Caco-2 (cell line): ENCODE results near the gene FRMD4B. TPM values are rescaled to one million over a fixed set of nuclear protein-coding genes. Genes with fewer than 3 reads are reported as not detected.

Experiments used
- BruUV-seq: library from RNA; stranded (reverse); fragments of 400-500 nt; replicated peaks from 2 replicates; lab custom pipeline; 2021; lab: Mats Ljungman, UMichigan
- CTCF ChIA-PET: fragments of 300-600 bp; sonication (Branson Sonifier 250); formaldehyde crosslinking; loops from one replicate; lab custom pipeline; 2022; ENCODE audit warnings: antibody characterized with exemption; lab: Charles Lee
- POLR2A ChIA-PET: fragments of 300-600 bp; sonication (Branson Sonifier 250); formaldehyde crosslinking; loops from one replicate; lab custom pipeline; 2022; ENCODE audit warnings: antibody characterized with exemption; lab: Charles Lee
- DNase-seq, 2 experiments: peaks; one replicate each; pipeline versions ENCODE4 v3.0.0 to v3.0.0-alpha.2; 2020 to 2022
- H3K27me3 ChIP-seq: replicated peaks from 2 replicates; pipeline ENCODE4 v1.6.0; 2011; ENCODE audit warnings: low read length; ENCODE audit not compliant: control insufficient read depth, insufficient read depth
- H3K36me3 ChIP-seq: 2 replicates; pipeline ENCODE4 v1.5.1; 2011; ENCODE audit warnings: low read length; ENCODE audit not compliant: control insufficient read depth, insufficient read depth
- H3K4me1 ChIP-seq: fragments of 250-450 bp; sonication (Bioruptor Pico); 2 replicates; pipeline ENCODE4 v1.5.1; 2020; ENCODE audit warnings: mild to moderate bottlenecking
- H3K4me3 ChIP-seq: 2 replicates; pipeline ENCODE4 v1.5.1; 2011; ENCODE audit warnings: low read depth, mild to moderate bottlenecking, control low read depth, low read length
- H3K9me3 ChIP-seq: fragments of 250-450 bp; sonication (Bioruptor Pico); 2 replicates; pipeline ENCODE4 v1.5.1; 2020; ENCODE audit warnings: mild to moderate bottlenecking, moderate library complexity
- H3K27ac Mint-ChIP-seq: one replicate; pipeline ENCODE4 v1.8.0; 2022; ENCODE audit warnings: mixed read lengths; ENCODE audit not compliant: unreplicated experiment
- H3K27me3 Mint-ChIP-seq: one replicate; pipeline ENCODE4 v1.8.0; 2022; ENCODE audit warnings: mixed read lengths; ENCODE audit not compliant: insufficient read depth, unreplicated experiment
- H3K36me3 Mint-ChIP-seq: one replicate; pipeline ENCODE4 v1.8.0; 2022; ENCODE audit warnings: mild to moderate bottlenecking, mixed read lengths; ENCODE audit not compliant: insufficient read depth, unreplicated experiment
- H3K4me1 Mint-ChIP-seq: one replicate; pipeline ENCODE4 v1.8.0; 2022; ENCODE audit warnings: low read depth, mixed read lengths; ENCODE audit not compliant: unreplicated experiment
- H3K4me3 Mint-ChIP-seq: one replicate; pipeline ENCODE4 v1.8.0; 2022; ENCODE audit warnings: mild to moderate bottlenecking, moderate library complexity, mixed read lengths; ENCODE audit not compliant: unreplicated experiment
- H3K9me3 Mint-ChIP-seq: one replicate; pipeline ENCODE4 v1.8.0; 2022; ENCODE audit warnings: mixed read lengths; ENCODE audit not compliant: unreplicated experiment
- CTCF ChIP-seq, 2 experiments: fragments of 200-600 bp in 1 of 2; IDR thresholded peaks; 1 replicate in 1 of 2; 2 replicates in 1 of 2; pipeline versions ENCODE4 v1.5.1 to v1.8.0; 2011 to 2022; ENCODE audit warnings: antibody characterized with exemption in 1 of 2, control low read depth in 1 of 2, inconsistent platforms in 1 of 2, low read depth in 1 of 2, low read length in 1 of 2, mild to moderate bottlenecking in 1 of 2, moderate library complexity in 1 of 2; ENCODE audit not compliant: insufficient read depth in 1 of 2, severe bottlenecking in 1 of 2, unreplicated experiment in 1 of 2
- intact Hi-C: fragments of 100-400 bp; cut with micrococcal nuclease; formaldehyde crosslinking; loops from one replicate; pipeline ENCODE4 v1.10.0; 2022; ENCODE audit not compliant: unreplicated experiment
- total RNA-seq: library from RNA; stranded (reverse); gene quantifications from 2 replicates; pipeline ENCODE4 v1.2.3, GENCODE V29; 2022

FRMD4B gene
- total RNA-seq, 1 experiment from 2014 or later: 47.5 TPM

- CTCF ChIA-PET: interaction anchor here (0.6 to 1.9 kb wide), 10 partner anchors 10 to 266 kb away, joined by 3 to 9 read pairs (median 4); no protein-coding TSS in a partner anchor
- POLR2A ChIA-PET: no interaction called here
- peaks cover 1% of the 10 kb centered on the region; the same call in 1 of the 2 replicates for H3K27me3 ChIP-seq
- Mint-ChIP-seq H3K27ac (no peak overlapping the region), H3K4me3 (peak overlapping the region; percentile 76), H3K36me3 (no peaks in the 10 kb centered on the region), H3K9me3 (no peaks in the 10 kb centered on the region), H3K4me1 (no peaks in the 10 kb centered on the region), H3K27me3 (no peaks in the 10 kb centered on the region)
- no peaks in the 10 kb centered on the region for H3K36me3 ChIP-seq
- no TSS peak for BruUV-seq
- intact Hi-C loops: loop anchor here (1.0 kb wide), 2 partner anchors 62 to 225 kb away; no protein-coding TSS in a partner anchor
- peaks cover 5% of the 10 kb centered on the region; the same call in 1 of the 2 replicates for H3K4me1 ChIP-seq
- H3K9me3 ChIP-seq: no peaks in the 10 kb centered on the region
- DNase-seq: no peak
- no peak for TF ChIP-seq CTCF (IDR thresholded peaks at IDR 0.05; ENCODE audit: insufficient read depth in 1 of 2, low read depth in 1 of 2, low read length in 1 of 2, severe bottlenecking in 1 of 2, unreplicated experiment in 1 of 2)
- peak overlapping the region; percentile 46 for H3K4me3 ChIP-seq
These were observed 883 bp upstream of the FRMD4B start for GRCh38 chr3:69386556-69387385.

GRCh38 chr3:69385123-69385722 lies 665 bp downstream of the FRMD4B start:
- no peaks in the 10 kb centered on the region for H3K9me3 Mint-ChIP-seq
- peak overlapping the region; percentile 76 for H3K4me3 Mint-ChIP-seq
- H3K36me3 Mint-ChIP-seq: no peaks in the 10 kb centered on the region
- CTCF ChIA-PET: interaction anchor here (0.6 to 1.9 kb wide), 5 partner anchors 25 to 264 kb away, joined by 4 to 7 read pairs (median 5); no protein-coding TSS in a partner anchor
- no TSS peak for BruUV-seq
- no peaks in the 10 kb centered on the region for H3K9me3 ChIP-seq
- no peaks in the 10 kb centered on the region for H3K4me1 Mint-ChIP-seq
- DNase-seq: no peak
- POLR2A ChIA-PET: no interaction called here
- H3K36me3 ChIP-seq: no peaks in the 10 kb centered on the region
- peaks cover 5% of the 10 kb centered on the region; the same call in 1 of the 2 replicates for H3K4me1 ChIP-seq
- no peak overlapping the region for H3K27ac Mint-ChIP-seq
- TF ChIP-seq CTCF (IDR thresholded peaks at IDR 0.05; ENCODE audit: insufficient read depth in 1 of 2, low read depth in 1 of 2, low read length in 1 of 2, severe bottlenecking in 1 of 2, unreplicated experiment in 1 of 2): no peak
- H3K27me3 Mint-ChIP-seq: no peaks in the 10 kb centered on the region
- peaks cover 1% of the 10 kb centered on the region; the same call in 1 of the 2 replicates for H3K27me3 ChIP-seq
- H3K4me3 ChIP-seq: peak overlapping the region; percentile 46
- intact Hi-C loops: no loop called here

- peaks cover 1% of the 10 kb centered on the region; the same call in 1 of the 2 replicates for H3K27me3 ChIP-seq
- CTCF ChIA-PET: no interaction called here
- BruUV-seq: no TSS peak
- Mint-ChIP-seq H3K4me1 (no peaks in the 10 kb centered on the region), H3K27ac (no peak overlapping the region), H3K27me3 (no peaks in the 10 kb centered on the region), H3K4me3 (peak overlapping the region; percentile 76), H3K9me3 (no peaks in the 10 kb centered on the region), H3K36me3 (no peaks in the 10 kb centered on the region)
- no peak for TF ChIP-seq CTCF (IDR thresholded peaks at IDR 0.05; ENCODE audit: insufficient read depth in 1 of 2, low read depth in 1 of 2, low read length in 1 of 2, severe bottlenecking in 1 of 2, unreplicated experiment in 1 of 2)
- H3K4me1 ChIP-seq: peaks cover 5% of the 10 kb centered on the region; the same call in 1 of the 2 replicates
- no peaks in the 10 kb centered on the region for H3K36me3 ChIP-seq
- DNase-seq: no peak
- no peak overlapping the region for H3K4me3 ChIP-seq
- POLR2A ChIA-PET: no interaction called here
- H3K9me3 ChIP-seq: no peaks in the 10 kb centered on the region
- intact Hi-C loops: no loop called here
These were observed 1.6 kb downstream of the FRMD4B start for GRCh38 chr3:69384326-69384725.
